Measurements from ENCODE around the gene RND1. TPM values are rescaled to one million over a fixed set of nuclear protein-coding genes. Genes with fewer than 3 reads are reported as not detected.
A peak's percentile ranks its signal among the peaks of the same experiment; 100 is the strongest.

RND1 gene
- total and polyA plus RNA-seq, 2 of the 13 experiments (the other 11 are each of a cell fraction or from before 2014, with no cell fraction given), result 1.8 to 1.9 TPM

DNA sequence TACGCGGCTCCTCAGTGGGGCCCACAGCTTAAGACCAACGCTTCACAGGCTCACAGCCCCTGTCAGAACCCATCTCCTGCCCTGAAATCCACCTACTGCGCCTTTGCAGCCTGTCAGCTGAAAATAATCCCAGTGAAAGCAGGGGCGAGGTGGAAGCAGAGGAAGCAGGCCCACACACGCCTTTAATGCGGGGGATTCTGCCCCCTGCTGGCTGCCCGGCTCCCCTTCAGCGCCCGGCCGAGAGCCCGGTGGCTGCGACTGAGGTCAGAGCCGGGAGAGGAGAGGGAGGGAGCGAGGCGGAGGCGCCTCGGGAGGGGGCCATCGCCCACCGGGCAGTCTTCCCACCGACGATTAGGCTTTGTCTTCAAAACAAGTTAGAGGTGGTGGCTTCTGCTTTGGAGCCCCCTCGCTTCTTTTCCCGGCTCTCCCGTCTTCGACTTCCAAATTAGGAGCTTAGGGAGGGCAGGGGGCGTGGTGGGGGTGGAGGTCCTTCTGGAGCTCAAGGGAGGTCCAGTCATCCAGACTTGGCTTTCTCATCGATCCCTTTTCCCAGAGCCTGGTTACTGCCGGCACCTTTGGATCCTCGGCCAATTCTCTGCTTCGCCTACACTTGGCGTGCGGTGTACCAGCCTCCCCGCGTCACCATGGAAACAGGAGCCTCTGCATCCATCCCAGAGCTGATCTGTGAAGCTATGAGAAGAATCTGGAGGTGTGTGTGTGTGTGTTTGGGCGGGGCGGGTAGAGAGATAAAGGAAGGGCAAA is 25.2 kb upstream of the RND1 start (continued):
- TF ChIP-seq, protein P1, sequence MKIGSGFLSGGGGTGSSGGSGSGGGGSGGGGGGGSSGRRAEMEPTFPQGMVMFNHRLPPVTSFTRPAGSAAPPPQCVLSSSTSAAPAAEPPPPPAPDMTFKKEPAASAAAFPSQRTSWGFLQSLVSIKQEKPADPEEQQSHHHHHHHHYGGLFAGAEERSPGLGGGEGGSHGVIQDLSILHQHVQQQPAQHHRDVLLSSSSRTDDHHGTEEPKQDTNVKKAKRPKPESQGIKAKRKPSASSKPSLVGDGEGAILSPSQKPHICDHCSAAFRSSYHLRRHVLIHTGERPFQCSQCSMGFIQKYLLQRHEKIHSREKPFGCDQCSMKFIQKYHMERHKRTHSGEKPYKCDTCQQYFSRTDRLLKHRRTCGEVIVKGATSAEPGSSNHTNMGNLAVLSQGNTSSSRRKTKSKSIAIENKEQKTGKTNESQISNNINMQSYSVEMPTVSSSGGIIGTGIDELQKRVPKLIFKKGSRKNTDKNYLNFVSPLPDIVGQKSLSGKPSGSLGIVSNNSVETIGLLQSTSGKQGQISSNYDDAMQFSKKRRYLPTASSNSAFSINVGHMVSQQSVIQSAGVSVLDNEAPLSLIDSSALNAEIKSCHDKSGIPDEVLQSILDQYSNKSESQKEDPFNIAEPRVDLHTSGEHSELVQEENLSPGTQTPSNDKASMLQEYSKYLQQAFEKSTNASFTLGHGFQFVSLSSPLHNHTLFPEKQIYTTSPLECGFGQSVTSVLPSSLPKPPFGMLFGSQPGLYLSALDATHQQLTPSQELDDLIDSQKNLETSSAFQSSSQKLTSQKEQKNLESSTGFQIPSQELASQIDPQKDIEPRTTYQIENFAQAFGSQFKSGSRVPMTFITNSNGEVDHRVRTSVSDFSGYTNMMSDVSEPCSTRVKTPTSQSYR (CRISPR knock-in tag; IDR thresholded peaks at IDR 0.05; ENCODE audit: borderline replicate concordance), result no peak
- TF ChIP-seq MTA3 (CRISPR knock-in tag; IDR thresholded peaks at IDR 0.05), result no peak
- TF ChIP-seq BCL6 (CRISPR knock-in tag; IDR thresholded peaks at IDR 0.05), result peak; percentile 40; the same call in 1 of the 2 replicates
- TF ChIP-seq FOXO1 (CRISPR knock-in tag; IDR thresholded peaks at IDR 0.05), result peak; percentile 29; the same call in 1 of the 2 replicates
- no peak for TF ChIP-seq DNMT1 (CRISPR knock-in tag; IDR thresholded peaks at IDR 0.05)
- no peak for TF ChIP-seq ZBTB21 (CRISPR knock-in tag; IDR thresholded peaks at IDR 0.05)

DNA sequence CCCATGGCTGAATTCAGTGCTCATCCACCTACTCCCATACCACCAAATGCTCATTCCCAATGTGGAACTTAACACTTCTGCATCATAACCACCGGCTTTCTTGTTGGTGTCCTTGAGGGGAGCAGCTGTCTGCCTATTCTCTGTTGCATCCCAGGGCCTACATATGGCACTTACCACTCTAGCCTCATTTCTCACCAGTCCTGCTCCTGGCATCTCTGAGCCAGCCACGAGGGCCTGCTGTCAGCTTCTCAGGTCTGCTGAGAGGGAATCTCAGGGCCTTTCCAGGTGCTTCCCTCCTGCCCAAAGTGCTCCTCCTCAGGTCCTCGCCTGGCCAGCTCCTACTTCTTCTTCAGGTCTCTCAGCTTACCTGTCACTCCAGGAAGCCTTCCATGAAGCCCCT is 24.0 kb upstream of the RND1 start:
- Histone ChIP-seq H3K9ac (ENCODE audit: insufficient read depth, low read depth, low read length) (no peak overlapping the region), H2AFZ (ENCODE audit: low read length) (no peak overlapping the region), H3K79me2 (ENCODE audit: insufficient read depth, low read length) (no peaks in the 10 kb centered on the region), H3K27me3 (ENCODE audit: control insufficient read depth in 1 of 2, insufficient read depth in 2 of 2, low read length in 2 of 2) (peaks cover 1 to 10% of the 10 kb centered on the region in 2 experiments; a peak in 3 of 5 replicates), H3K4me1 (ENCODE audit: insufficient read depth, low read length) (peaks cover 43% of the 10 kb centered on the region), H3K4me2 (ENCODE audit: low read depth, low read length) (no peak overlapping the region), H4K20me1 (ENCODE audit: insufficient read depth, low read length) (no peaks in the 10 kb centered on the region), H3K27ac (ENCODE audit: extremely low read length, insufficient read depth, low read length) (no peak overlapping the region), H3K4me3 (replicated peaks in 1 of 3; ENCODE audit: insufficient read depth in 1 of 3, low read depth in 2 of 3, low read length in 3 of 3) (no peak overlapping the region), H3K36me3 (replicated peaks in 1 of 2; ENCODE audit: control insufficient read depth in 1 of 2, insufficient read depth in 2 of 2, low read length in 2 of 2) (no peaks in the 10 kb centered on the region), H3K9me3 (ENCODE audit: low read length) (no peaks in the 10 kb centered on the region)
- CTCF ChIA-PET (ENCODE audit: low intra/inter-chr PET ratio, low total read pairs), result interaction anchor here (1.0 to 3.0 kb wide), 3 partner anchors 34 to 47 kb away, joined by 3 to 64 read pairs (median 7); partner anchors contain the start of gene DDX23
- DNase-seq (ENCODE audit: low spot score), result no peak
- POLR2A ChIA-PET, result interaction anchor here (1.4 to 3.3 kb wide), 4 partner anchors 11 to 37 kb away, joined by 3 to 33 read pairs (median 15); partner anchors contain the start of genes DDX23 and RND1
- 36% methylated on average over 3 of the region's 3 CpGs for WGBS (ENCODE audit: low lambda C conversion rate)
- FAIRE-seq, result no peak
- intact Hi-C loops (cut with micrococcal nuclease; ENCODE audit: unreplicated experiment) (loop anchor here (1.0 to 2.0 kb wide), 2 partner anchors 36 to 47 kb away; no protein-coding TSS in a partner anchor), in situ Hi-C loops (cut with HindIII; ENCODE audit: extremely low pct_ligation_motif_present, low pct_unique_long_range_greater_than_20kb) (loop anchor here (5.0 kb wide), 1 partner anchor 37 kb away; the partner anchor contains the start of gene DDX23)
- BruUV-seq (replicated peaks), result no TSS peak
- ATAC-seq, result no peak
- TF ChIP-seq, protein P2, sequence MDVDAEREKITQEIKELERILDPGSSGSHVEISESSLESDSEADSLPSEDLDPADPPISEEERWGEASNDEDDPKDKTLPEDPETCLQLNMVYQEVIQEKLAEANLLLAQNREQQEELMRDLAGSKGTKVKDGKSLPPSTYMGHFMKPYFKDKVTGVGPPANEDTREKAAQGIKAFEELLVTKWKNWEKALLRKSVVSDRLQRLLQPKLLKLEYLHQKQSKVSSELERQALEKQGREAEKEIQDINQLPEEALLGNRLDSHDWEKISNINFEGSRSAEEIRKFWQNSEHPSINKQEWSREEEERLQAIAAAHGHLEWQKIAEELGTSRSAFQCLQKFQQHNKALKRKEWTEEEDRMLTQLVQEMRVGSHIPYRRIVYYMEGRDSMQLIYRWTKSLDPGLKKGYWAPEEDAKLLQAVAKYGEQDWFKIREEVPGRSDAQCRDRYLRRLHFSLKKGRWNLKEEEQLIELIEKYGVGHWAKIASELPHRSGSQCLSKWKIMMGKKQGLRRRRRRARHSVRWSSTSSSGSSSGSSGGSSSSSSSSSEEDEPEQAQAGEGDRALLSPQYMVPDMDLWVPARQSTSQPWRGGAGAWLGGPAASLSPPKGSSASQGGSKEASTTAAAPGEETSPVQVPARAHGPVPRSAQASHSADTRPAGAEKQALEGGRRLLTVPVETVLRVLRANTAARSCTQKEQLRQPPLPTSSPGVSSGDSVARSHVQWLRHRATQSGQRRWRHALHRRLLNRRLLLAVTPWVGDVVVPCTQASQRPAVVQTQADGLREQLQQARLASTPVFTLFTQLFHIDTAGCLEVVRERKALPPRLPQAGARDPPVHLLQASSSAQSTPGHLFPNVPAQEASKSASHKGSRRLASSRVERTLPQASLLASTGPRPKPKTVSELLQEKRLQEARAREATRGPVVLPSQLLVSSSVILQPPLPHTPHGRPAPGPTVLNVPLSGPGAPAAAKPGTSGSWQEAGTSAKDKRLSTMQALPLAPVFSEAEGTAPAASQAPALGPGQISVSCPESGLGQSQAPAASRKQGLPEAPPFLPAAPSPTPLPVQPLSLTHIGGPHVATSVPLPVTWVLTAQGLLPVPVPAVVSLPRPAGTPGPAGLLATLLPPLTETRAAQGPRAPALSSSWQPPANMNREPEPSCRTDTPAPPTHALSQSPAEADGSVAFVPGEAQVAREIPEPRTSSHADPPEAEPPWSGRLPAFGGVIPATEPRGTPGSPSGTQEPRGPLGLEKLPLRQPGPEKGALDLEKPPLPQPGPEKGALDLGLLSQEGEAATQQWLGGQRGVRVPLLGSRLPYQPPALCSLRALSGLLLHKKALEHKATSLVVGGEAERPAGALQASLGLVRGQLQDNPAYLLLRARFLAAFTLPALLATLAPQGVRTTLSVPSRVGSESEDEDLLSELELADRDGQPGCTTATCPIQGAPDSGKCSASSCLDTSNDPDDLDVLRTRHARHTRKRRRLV (CRISPR knock-in tag; IDR thresholded peaks at IDR 0.05), result no peak
- no peak for TF ChIP-seq ZBTB1 (CRISPR knock-in tag; IDR thresholded peaks at IDR 0.05; ENCODE audit: borderline replicate concordance)
- TF ChIP-seq ZNF230 (CRISPR knock-in tag; IDR thresholded peaks at IDR 0.05), result no peak
- TF ChIP-seq POGZ (CRISPR knock-in tag; IDR thresholded peaks at IDR 0.05), result no peak
- no peak for TF ChIP-seq STAT5B (CRISPR knock-in tag; IDR thresholded peaks at IDR 0.05)
- no peak for TF ChIP-seq NR2C2 (CRISPR knock-in tag; IDR thresholded peaks at IDR 0.05; ENCODE audit: borderline replicate concordance)
- no peak for TF ChIP-seq SOX6 (IDR thresholded peaks at IDR 0.05)
- no peak for TF ChIP-seq SOX6 (CRISPR knock-in tag; IDR thresholded peaks at IDR 0.05)

Data from HepG2 (cell line).